NT2/D1 (cell line): ENCODE results near the gene LYZ.

Source experiments
- DNase-seq: peaks from one replicate; pipeline ENCODE4 v3.0.0-alpha.2; 2011; ENCODE audit warnings: low read depth, low spot score
- H3K27me3 ChIP-seq: 2 replicates; pipeline ENCODE4 v1.6.0; 2011; ENCODE audit warnings: mild to moderate bottlenecking; ENCODE audit not compliant: insufficient read length, insufficient read depth
- H3K36me3 ChIP-seq: 2 replicates; pipeline ENCODE4 v1.6.1; 2011; ENCODE audit warnings: mild to moderate bottlenecking, low read length, mixed read lengths; ENCODE audit not compliant: insufficient read depth, insufficient read length
- H3K4me1 ChIP-seq: 2 replicates; pipeline ENCODE4 v1.5.1; 2011; ENCODE audit not compliant: insufficient read depth, insufficient read length
- H3K4me3 ChIP-seq: 2 replicates; pipeline ENCODE4 v1.5.1; 2011; ENCODE audit warnings: low read depth; ENCODE audit not compliant: insufficient read length
- H3K9ac ChIP-seq: 2 replicates; pipeline ENCODE4 v1.6.0; 2011; ENCODE audit warnings: low read depth; ENCODE audit not compliant: insufficient read length
- H3K9me3 ChIP-seq: 2 replicates; pipeline ENCODE4 v1.5.1; 2011; ENCODE audit warnings: mild to moderate bottlenecking, low read length; ENCODE audit not compliant: insufficient read depth
- SUZ12 ChIP-seq: IDR thresholded peaks from 2 replicates; pipeline ENCODE4 v1.6.1; 2011; ENCODE audit not compliant: insufficient read length, insufficient read depth; ENCODE audit errors: extremely low read depth
- YY1 ChIP-seq: IDR thresholded peaks from 2 replicates; pipeline ENCODE4 v1.6.1; 2011; ENCODE audit not compliant: insufficient read length, insufficient read depth
- ZNF274 ChIP-seq: IDR thresholded peaks from 2 replicates; pipeline ENCODE4 v1.6.1; 2011; ENCODE audit warnings: mild to moderate bottlenecking, low read depth, low read length

Gene LYZ

DNA sequence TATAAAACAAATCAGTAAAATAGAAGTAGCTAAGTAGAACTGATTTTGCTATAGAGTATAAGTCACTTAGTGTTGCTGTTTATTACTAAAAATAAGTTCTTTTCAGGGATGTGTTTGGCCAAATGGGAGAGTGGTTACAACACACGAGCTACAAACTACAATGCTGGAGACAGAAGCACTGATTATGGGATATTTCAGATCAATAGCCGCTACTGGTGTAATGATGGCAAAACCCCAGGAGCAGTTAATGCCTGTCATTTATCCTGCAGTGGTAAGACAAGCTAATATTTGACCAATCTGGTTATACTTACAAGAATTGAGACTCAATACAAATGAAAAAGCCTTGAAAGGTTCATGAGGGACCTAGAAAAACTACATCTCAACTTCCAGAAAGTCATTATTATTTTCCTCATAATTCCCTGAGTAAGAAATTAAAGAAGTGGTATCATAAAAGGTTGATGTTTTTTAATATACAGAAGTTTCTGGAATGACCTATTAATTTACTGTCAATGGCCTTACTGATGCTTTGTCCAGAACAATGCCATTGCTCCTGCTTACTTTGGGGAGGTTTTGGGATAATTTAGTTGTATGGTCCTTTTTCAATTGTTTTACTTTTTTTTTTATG is 1.9 kb downstream of the LYZ start:
- Histone ChIP-seq H3K4me1 (peaks cover 3% of the 10 kb centered on the region), H3K9me3 (no peaks in the 10 kb centered on the region), H3K9ac (no peak overlapping the region), H3K27me3 (no peaks in the 10 kb centered on the region), H3K36me3 (no peaks in the 10 kb centered on the region), H3K4me3 (no peak overlapping the region)
- TF ChIP-seq ZNF274 (no peak), SUZ12 (no peak), YY1 (no peak)
- DNase-seq = no peak

DNA sequence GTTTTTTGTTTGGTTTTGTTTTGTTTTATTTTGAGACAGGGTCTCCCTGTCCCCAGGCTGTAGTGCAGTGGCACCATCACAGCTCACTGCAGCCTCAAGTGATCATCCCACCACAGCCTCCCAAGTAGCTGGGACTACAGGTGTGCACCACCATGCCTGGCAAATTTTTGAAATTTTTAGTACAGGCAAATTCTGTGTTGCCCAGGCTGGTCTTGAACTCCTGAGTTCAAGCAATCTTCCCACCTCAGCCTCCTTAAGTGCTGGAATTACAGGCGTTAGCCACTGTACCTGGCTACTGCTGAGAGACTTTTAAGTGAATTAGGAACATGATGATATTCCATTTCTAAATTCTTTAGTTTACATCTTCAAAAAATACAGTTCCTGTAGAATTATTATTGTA is 2.6 kb downstream of the LYZ start:
- Histone ChIP-seq H3K4me1 (peaks cover 3% of the 10 kb centered on the region), H3K9me3 (no peaks in the 10 kb centered on the region), H3K4me3 (no peak overlapping the region), H3K9ac (no peak overlapping the region), H3K36me3 (no peaks in the 10 kb centered on the region), H3K27me3 (no peaks in the 10 kb centered on the region)
- DNase-seq = no peak
- no peak for TF ChIP-seq YY1
- TF ChIP-seq SUZ12 = no peak
- TF ChIP-seq ZNF274 = no peak

DNA sequence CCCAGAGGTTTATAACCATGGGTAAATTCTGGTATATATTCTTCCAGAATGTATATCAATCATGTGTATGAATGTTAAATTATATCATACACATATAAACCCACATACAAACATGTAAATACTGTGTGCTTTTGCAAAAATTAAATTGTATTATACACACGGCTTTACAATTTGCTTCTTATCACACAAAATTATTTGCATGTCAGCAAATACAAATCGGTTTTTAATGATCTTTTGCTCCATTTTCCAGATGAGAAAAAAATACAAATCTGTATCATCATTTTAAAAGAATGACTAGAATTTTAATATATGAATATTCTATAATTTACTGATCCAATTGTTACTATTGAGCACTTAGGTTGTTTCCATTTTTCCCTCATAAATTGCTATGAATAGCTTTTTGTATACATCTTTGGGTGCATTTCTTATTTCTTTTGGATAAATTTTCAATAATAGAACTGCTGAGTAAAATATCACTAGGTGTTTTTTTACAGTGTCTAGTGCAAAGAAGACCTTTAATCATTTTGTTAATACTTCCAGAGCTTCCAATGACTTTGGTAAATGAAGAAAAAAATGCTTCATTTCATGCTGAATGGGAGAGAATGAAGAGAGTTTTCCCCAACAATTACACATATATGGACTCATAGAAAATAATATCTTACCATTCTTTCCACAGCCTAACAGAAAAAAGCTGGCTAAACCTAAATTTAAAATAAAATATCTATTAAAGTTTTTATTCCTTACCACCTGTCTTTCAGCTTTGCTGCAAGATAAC is 3.5 kb downstream of the LYZ start:
- TF ChIP-seq YY1 (no peak), SUZ12 (no peak), ZNF274 (no peak)
- no peaks in the 10 kb centered on the region for H3K36me3 ChIP-seq
- DNase-seq = no peak
- H3K9me3 ChIP-seq = no peaks in the 10 kb centered on the region
- no peak overlapping the region for H3K9ac ChIP-seq
- no peak overlapping the region for H3K4me3 ChIP-seq
- H3K27me3 ChIP-seq = no peaks in the 10 kb centered on the region
- H3K4me1 ChIP-seq = peaks cover 3% of the 10 kb centered on the region

DNA sequence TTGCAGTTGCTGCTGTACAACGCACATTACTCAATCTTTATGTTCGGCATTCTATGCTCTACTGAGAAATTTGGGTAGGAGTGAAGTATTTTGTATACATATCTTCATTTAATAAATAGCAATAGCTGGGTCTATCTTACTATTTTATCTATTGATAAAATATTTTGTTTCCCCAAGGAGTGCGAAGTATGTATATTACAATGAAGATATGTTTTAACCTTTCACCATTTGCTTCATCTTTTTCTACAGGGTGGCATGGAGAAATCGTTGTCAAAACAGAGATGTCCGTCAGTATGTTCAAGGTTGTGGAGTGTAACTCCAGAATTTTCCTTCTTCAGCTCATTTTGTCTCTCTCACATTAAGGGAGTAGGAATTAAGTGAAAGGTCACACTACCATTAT is 4.7 kb downstream of the LYZ start:
- Histone ChIP-seq H3K4me1 (peaks cover 3% of the 10 kb centered on the region), H3K27me3 (no peaks in the 10 kb centered on the region), H3K36me3 (no peaks in the 10 kb centered on the region), H3K9me3 (no peaks in the 10 kb centered on the region), H3K4me3 (no peak overlapping the region), H3K9ac (no peak overlapping the region)
- DNase-seq = no peak
- TF ChIP-seq YY1 (no peak), ZNF274 (no peak), SUZ12 (no peak)

DNA sequence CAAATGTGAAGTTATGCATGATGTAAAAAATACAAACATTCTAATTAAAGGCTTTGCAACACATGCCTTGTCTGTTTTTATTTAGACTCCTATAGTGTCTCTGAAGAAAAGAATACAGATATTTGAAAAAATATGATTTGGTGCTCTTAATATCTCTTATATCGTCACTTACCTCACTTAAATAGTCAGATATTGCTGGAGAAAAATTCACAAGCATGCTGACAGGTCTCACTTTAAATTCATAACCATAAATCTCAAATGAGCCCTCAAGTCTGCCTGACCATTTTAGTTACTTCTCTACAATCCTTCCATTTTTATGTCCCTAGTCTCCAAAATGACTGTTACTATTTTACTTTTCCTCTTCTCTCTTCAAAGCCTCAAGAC is 6.0 kb downstream of the LYZ start:
- Histone ChIP-seq H3K4me1 (peaks cover 3% of the 10 kb centered on the region), H3K36me3 (no peaks in the 10 kb centered on the region), H3K9me3 (no peaks in the 10 kb centered on the region), H3K27me3 (no peaks in the 10 kb centered on the region), H3K9ac (no peak overlapping the region), H3K4me3 (no peak overlapping the region)
- TF ChIP-seq ZNF274 (no peak), YY1 (no peak), SUZ12 (no peak)
- no peak for DNase-seq

DNA sequence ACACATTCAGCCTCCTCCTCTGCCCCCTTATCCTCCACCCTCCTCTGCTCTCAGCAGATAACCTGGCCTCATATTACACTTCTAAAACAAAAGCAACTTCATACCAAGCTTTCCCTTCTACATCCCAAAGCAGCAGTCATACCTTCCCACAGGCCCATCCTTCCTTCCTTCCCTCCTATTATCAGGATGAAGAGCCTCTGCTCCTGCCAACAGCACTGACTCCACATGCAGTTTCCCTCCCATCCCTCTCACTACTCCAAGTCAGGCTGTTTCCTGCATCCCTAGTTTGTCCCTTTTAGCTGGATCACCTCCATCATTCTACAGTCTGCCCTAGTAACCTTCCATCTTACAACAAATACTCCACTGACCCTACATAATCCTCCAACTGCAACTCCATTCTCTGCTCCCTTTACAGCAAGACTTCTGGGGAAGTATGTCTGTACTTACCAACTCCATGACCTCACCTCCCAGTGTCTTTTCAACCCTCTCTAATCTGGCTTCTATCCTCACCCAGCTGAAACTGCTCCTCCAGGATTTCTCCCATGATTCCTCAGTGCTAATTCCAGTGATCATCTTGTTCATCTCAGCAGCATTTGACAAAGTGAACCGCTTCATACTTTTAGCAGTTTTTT is 6.5 kb downstream of the LYZ start:
- Histone ChIP-seq H3K4me3 (no peak overlapping the region), H3K36me3 (no peaks in the 10 kb centered on the region), H3K27me3 (no peaks in the 10 kb centered on the region), H3K4me1 (peaks cover 3% of the 10 kb centered on the region), H3K9me3 (no peaks in the 10 kb centered on the region), H3K9ac (no peak overlapping the region)
- no peak for DNase-seq
- no peak for TF ChIP-seq SUZ12
- no peak for TF ChIP-seq ZNF274
- TF ChIP-seq YY1 = no peak

DNA sequence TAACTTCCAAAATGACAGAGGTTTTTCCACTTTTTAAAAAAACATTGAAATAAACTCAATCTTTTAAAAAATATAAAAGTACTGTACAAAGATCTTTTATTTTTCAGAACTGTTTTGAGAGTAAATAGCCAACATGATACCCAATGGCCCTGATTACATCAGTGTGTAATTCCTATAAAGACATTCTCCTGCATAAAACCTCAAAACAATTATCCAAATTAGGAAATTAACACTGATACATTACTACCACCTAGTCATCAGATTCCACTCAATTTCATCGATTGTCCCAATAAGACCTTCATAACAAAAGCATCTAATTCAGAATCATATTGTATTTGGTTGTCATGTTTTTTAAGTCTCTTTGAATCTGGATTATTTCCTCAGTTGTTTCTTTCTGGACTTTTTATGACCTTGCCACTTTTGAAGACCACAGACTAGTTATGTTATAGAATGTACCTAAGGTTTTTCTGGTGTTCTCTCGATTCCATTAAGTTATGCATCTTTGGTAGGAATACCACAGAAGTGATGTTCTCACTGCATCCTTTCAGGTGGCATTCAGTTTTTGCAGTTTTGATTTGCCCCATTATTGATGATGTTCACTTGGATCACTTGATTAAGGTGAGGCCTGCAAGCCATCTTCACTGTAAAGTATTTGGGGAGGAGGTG is 7.3 kb downstream of the LYZ start:
- no peaks in the 10 kb centered on the region for H3K36me3 ChIP-seq
- no peaks in the 10 kb centered on the region for H3K9me3 ChIP-seq
- no peak for DNase-seq
- H3K4me3 ChIP-seq = no peak overlapping the region
- TF ChIP-seq YY1 (no peak), ZNF274 (no peak), SUZ12 (no peak)
- peaks cover 3% of the 10 kb centered on the region for H3K4me1 ChIP-seq
- H3K9ac ChIP-seq = no peak overlapping the region
- H3K27me3 ChIP-seq = no peaks in the 10 kb centered on the region
